PC-3 (cell line): Measurements from ENCODE around the gene CFAP65. TPM values are rescaled to one million over a fixed set of nuclear protein-coding genes. Genes with fewer than 3 reads are reported as not detected.

Experiments used
- ATAC-seq: fragments of 200-7000 bp; cut with Tn5 transposase; 2 replicates; pipeline ENCODE4 v1.9.1; 2020; ENCODE audit warnings: mild to moderate bottlenecking, moderate library complexity
- BruUV-seq: library from RNA; stranded (reverse); fragments of 400-500 nt; replicated peaks from 2 replicates; lab custom pipeline; 2021; lab: Mats Ljungman, UMichigan
- CTCF ChIA-PET: fragments of 300-600 bp; sonication (Branson Sonifier 250); formaldehyde crosslinking; loops from one replicate; lab custom pipeline; 2022; ENCODE audit warnings: antibody characterized with exemption; lab: Charles Lee
- POLR2A ChIA-PET: fragments of 300-600 bp; sonication (Branson Sonifier 250); formaldehyde crosslinking; loops from one replicate; lab custom pipeline; 2022; ENCODE audit warnings: antibody characterized with exemption; ENCODE audit not compliant: unreplicated experiment; lab: Charles Lee
- DNase-seq: peaks from one replicate; pipeline ENCODE4 v3.0.0-alpha.2; 2015
- H2AFZ ChIP-seq: fragments of 300-600 bp; sonication (generic); 2 replicates; pipeline ENCODE4 v1.6.0; 2016; ENCODE audit warnings: antibody characterized with exemption, low read length
- H3F3A ChIP-seq: fragments of 300-600 bp; sonication (generic); one replicate; pipeline ENCODE4 v1.6.0; 2017; ENCODE audit warnings: antibody characterized with exemption, low read length, control low read depth, mild to moderate bottlenecking; ENCODE audit not compliant: unreplicated experiment
- H3K27ac ChIP-seq: fragments of 300-600 bp; sonication (generic); 2 replicates; pipeline ENCODE4 v1.5.1; 2016; ENCODE audit warnings: mild to moderate bottlenecking, low read length
- H3K27me3 ChIP-seq: fragments of 300-600 bp; sonication (generic); 2 replicates; pipeline ENCODE4 v1.6.1; 2016; ENCODE audit warnings: low read length, mixed read lengths
- H3K36me3 ChIP-seq: fragments of 300-600 bp; sonication (generic); 2 replicates; pipeline ENCODE4 v1.6.1; 2016; ENCODE audit warnings: low read depth, mixed run types, low read length, mixed read lengths
- H3K4me1 ChIP-seq: fragments of 300-600 bp; sonication (generic); 2 replicates; pipeline ENCODE4 v1.5.1; 2016; ENCODE audit warnings: low read length; ENCODE audit not compliant: insufficient read depth
- H3K4me2 ChIP-seq: fragments of 300-600 bp; sonication (generic); 2 replicates; pipeline ENCODE4 v1.6.0; 2016; ENCODE audit warnings: low read length
- H3K4me3 ChIP-seq: fragments of 300-600 bp; sonication (generic); 2 replicates; pipeline ENCODE4 v1.5.1; 2016; ENCODE audit warnings: mild to moderate bottlenecking, low read length, mixed read lengths
- H3K79me2 ChIP-seq: fragments of 300-600 bp; sonication (generic); 2 replicates; pipeline ENCODE4 v1.6.1; 2017; ENCODE audit warnings: low read length, mixed read lengths
- H3K9ac ChIP-seq: fragments of 300-600 bp; sonication (generic); 2 replicates; pipeline ENCODE4 v1.6.0; 2016; ENCODE audit warnings: mild to moderate bottlenecking, low read length
- H3K9me2 ChIP-seq: fragments of 300-600 bp; sonication (generic); replicated peaks from 2 replicates; pipeline ENCODE4 v1.6.1; 2016; ENCODE audit warnings: mixed run types, low read length, mixed read lengths
- H3K9me3 ChIP-seq: fragments of 300-600 bp; sonication (generic); 2 replicates; pipeline ENCODE4 v1.6.1; 2016; ENCODE audit warnings: low read length, mixed read lengths
- H4K20me1 ChIP-seq: fragments of 300-600 bp; sonication (generic); 2 replicates; pipeline ENCODE4 v1.6.1; 2016; ENCODE audit warnings: low read length, mixed read lengths
- EZH2 ChIP-seq: fragments of 300-600 bp; sonication (generic); IDR thresholded peaks from one replicate; pipeline ENCODE4 v1.6.1; 2017; ENCODE audit warnings: antibody characterized with exemption, mild to moderate bottlenecking, low read length; ENCODE audit not compliant: unreplicated experiment
- EZH2phosphoT487 ChIP-seq: fragments of 300-600 bp; sonication (generic); IDR thresholded peaks from 2 replicates; pipeline ENCODE4 v1.6.1; 2018; ENCODE audit warnings: mild to moderate bottlenecking, antibody characterized with exemption, low read length, borderline replicate concordance
- intact Hi-C: fragments of 100-400 bp; cut with micrococcal nuclease; formaldehyde crosslinking; loops from 2 replicates; pipeline ENCODE4 v1.9.0; 2023
- total RNA-seq: library from RNA; depleted of rRNA; stranded (reverse); fragments of >200 nt; gene quantifications from 2 replicates; pipeline ENCODE4 v1.2.3, GENCODE V29; 2014
- TF ChIP-seq, protein P1 (sequence below): fragments of 300-600 bp; sonication (generic); conservative IDR thresholded peaks from 2 replicates; pipeline ENCODE4 v1.5.1; 2017; ENCODE audit warnings: antibody characterized with exemption, low read depth, mild to moderate bottlenecking, low read length

The CFAP65 gene
- total RNA-seq, 1 experiment from 2014 or later: 0.18 TPM

- Histone ChIP-seq H3K9me3 (no peaks in the 10 kb centered on the region), H3K27me3 (peaks cover 45% of the 10 kb centered on the region), H3F3A (no peaks in the 10 kb centered on the region), H3K79me2 (no peaks in the 10 kb centered on the region), H3K27ac (no peak overlapping the region), H2AFZ (no peak overlapping the region), H4K20me1 (no peaks in the 10 kb centered on the region), H3K4me3 (no peak overlapping the region), H3K9ac (no peak overlapping the region), H3K4me2 (no peak overlapping the region), H3K4me1 (no peaks in the 10 kb centered on the region), H3K36me3 (no peaks in the 10 kb centered on the region), H3K9me2 (no peaks in the 10 kb centered on the region)
- intact Hi-C loops: loop anchor here (5.0 kb wide), 1 partner anchor 105 kb away; no protein-coding TSS in a partner anchor
- DNase-seq (no peak), ATAC-seq (no peak)
- ChIA-PET POLR2A (no interaction called here), CTCF (no interaction called here)
- TF ChIP-seq EZH2 (no peak), EZH2phosphoT487 (no peak)
- TF ChIP-seq, protein P1, sequence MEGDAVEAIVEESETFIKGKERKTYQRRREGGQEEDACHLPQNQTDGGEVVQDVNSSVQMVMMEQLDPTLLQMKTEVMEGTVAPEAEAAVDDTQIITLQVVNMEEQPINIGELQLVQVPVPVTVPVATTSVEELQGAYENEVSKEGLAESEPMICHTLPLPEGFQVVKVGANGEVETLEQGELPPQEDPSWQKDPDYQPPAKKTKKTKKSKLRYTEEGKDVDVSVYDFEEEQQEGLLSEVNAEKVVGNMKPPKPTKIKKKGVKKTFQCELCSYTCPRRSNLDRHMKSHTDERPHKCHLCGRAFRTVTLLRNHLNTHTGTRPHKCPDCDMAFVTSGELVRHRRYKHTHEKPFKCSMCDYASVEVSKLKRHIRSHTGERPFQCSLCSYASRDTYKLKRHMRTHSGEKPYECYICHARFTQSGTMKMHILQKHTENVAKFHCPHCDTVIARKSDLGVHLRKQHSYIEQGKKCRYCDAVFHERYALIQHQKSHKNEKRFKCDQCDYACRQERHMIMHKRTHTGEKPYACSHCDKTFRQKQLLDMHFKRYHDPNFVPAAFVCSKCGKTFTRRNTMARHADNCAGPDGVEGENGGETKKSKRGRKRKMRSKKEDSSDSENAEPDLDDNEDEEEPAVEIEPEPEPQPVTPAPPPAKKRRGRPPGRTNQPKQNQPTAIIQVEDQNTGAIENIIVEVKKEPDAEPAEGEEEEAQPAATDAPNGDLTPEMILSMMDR: no peak
- no TSS peak for BruUV-seq
These were observed 59.3 kb downstream of the CFAP65 start for GRCh38 chr2:218981881-218982585.

- Histone ChIP-seq H3K36me3 (no peaks in the 10 kb centered on the region), H3K9me2 (no peaks in the 10 kb centered on the region), H3K79me2 (no peaks in the 10 kb centered on the region), H3K27ac (no peak overlapping the region), H2AFZ (no peak overlapping the region), H3K27me3 (peaks cover 39% of the 10 kb centered on the region), H3K9ac (no peak overlapping the region), H3K4me1 (no peaks in the 10 kb centered on the region), H3K4me2 (no peak overlapping the region), H4K20me1 (no peaks in the 10 kb centered on the region), H3K4me3 (no peak overlapping the region), H3F3A (no peaks in the 10 kb centered on the region), H3K9me3 (no peaks in the 10 kb centered on the region)
- CTCF ChIA-PET: no interaction called here
- DNase-seq: no peak
- intact Hi-C loops: loop anchor here (5.0 kb wide), 1 partner anchor 104 kb away; no protein-coding TSS in a partner anchor
- no peak for ATAC-seq
- POLR2A ChIA-PET: no interaction called here
- TF ChIP-seq EZH2phosphoT487 (no peak), EZH2 (no peak)
- TF ChIP-seq, protein P1: no peak
- no TSS peak for BruUV-seq
These were observed 59.9 kb downstream of the CFAP65 start for GRCh38 chr2:218981390-218981880.
